ENCODE data around the gene GNS. TPM values are rescaled to one million over a fixed set of nuclear protein-coding genes. Genes with fewer than 3 reads are reported as not detected.

The GNS gene
- total and polyA plus RNA-seq, 2 of the 4 experiments (the other 2 are of a cell fraction): 60.4 to 80.7 TPM

DNA sequence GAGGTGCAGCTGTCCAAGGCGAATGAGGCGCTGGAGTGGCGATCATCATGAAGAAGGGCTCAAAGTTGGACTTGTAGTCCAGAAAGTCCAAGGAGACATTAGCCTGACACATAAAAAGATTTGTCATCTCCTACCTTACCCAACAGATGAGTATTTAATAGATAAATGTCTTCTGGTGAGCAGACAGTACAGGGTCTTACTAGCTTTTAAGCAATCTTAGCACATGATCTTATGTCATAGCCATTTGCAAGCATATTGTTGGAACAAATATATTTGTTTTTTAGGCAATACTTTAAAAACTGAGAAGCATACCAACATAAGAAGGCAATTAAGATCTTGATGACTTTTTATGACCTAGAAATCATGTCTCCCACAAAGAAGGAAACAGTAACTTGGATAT, 16.0 kb downstream of the GNS start:
- Histone ChIP-seq H3K56ac (ENCODE audit: extremely low read depth, insufficient read depth, low read length) (no peak overlapping the region), H3K4me1 (ENCODE audit: control insufficient read depth, insufficient read depth, low read length) (peaks cover 6% of the 10 kb centered on the region), H4K91ac (ENCODE audit: insufficient read depth, low read depth, low read length) (no peak overlapping the region), H4K5ac (ENCODE audit: low read depth, low read length) (no peak overlapping the region), H3K4me3 (ENCODE audit: insufficient read depth, low read depth, low read length) (no peak overlapping the region), H3K79me1 (ENCODE audit: low read depth in 1 of 2, low read length in 2 of 2) (peaks cover 0 to 14% of the 10 kb centered on the region in 2 experiments; a peak in 2 of 4 replicates), H2AK5ac (ENCODE audit: low read depth, low read length) (no peak overlapping the region), H2BK20ac (ENCODE audit: low read depth, low read length) (no peak overlapping the region), H3K9me3 (ENCODE audit: control insufficient read depth, insufficient read depth, low read length) (no peaks in the 10 kb centered on the region), H3K14ac (replicated peaks; ENCODE audit: low read depth, low read length) (no peak overlapping the region), H3K36me3 (ENCODE audit: control insufficient read depth, insufficient read depth, low read length) (peaks cover 29% of the 10 kb centered on the region), H4K8ac (ENCODE audit: low read depth in 2 of 2, low read length in 2 of 2) (no peak overlapping the region), H4K20me1 (ENCODE audit: insufficient read depth, low read length) (no peaks in the 10 kb centered on the region), H3K9ac (ENCODE audit: low read depth, low read length) (no peak overlapping the region), H3K4ac (ENCODE audit: low read depth, low read length) (no peak overlapping the region), H2BK5ac (ENCODE audit: low read depth, low read length, poor library complexity, severe bottlenecking) (no peak overlapping the region), H2BK15ac (ENCODE audit: low read depth, low read length) (no peak overlapping the region), H3K4me2 (ENCODE audit: low read depth, low read length) (no peak overlapping the region), H2AFZ (replicated peaks; ENCODE audit: low read length, poor library complexity) (no peak overlapping the region), H3K23ac (ENCODE audit: low read depth, low read length) (no peak overlapping the region), H2AK9ac (replicated peaks; ENCODE audit: low read depth, low read length, poor library complexity) (no peak overlapping the region), H3K27ac (ENCODE audit: insufficient read depth, low read length) (no peak overlapping the region), H3K27me3 (ENCODE audit: control insufficient read depth, insufficient read depth, low read length) (no peaks in the 10 kb centered on the region), H3K9me1 (ENCODE audit: insufficient read depth, low read length) (peaks cover 2% of the 10 kb centered on the region), H2BK120ac (ENCODE audit: low read depth, low read length) (no peak overlapping the region), H3K18ac (ENCODE audit: low read depth, low read length) (no peak overlapping the region)
- in situ Hi-C loops (cut with MboI; ENCODE audit: low sequenced_read_pairs): no loop called here
- no CpG with 5 or more reads among the region's 3 CpGs for WGBS, 2 experiments (ENCODE audit: extremely low coverage in 2 of 2, insufficient read length in 1 of 2)
- POLR2A ChIA-PET (ENCODE audit: unreplicated experiment): no interaction called here
- CTCF ChIA-PET: interaction anchor here (1.7 kb wide), 1 partner anchor 53 kb away, joined by 4 read pairs; no protein-coding TSS in a partner anchor
- BruUV-seq (replicated peaks): no TSS peak
- DNase-seq (no peak), ATAC-seq (ENCODE audit: low read depth) (no peak)
- intact Hi-C loops (cut with micrococcal nuclease): no loop called here
- no peak for TF ChIP-seq SMC3 (IDR thresholded peaks at IDR 0.05; ENCODE audit: low read depth, low read length)
- no peak for TF ChIP-seq RCOR1 (IDR thresholded peaks at IDR 0.05; ENCODE audit: insufficient replicate concordance, low read length)
- TF ChIP-seq RFX5 (IDR thresholded peaks at IDR 0.05; ENCODE audit: low read depth, low read length): no peak
- TF ChIP-seq NFE2L2 (IDR thresholded peaks at IDR 0.05; ENCODE audit: low read depth, low read length): no peak
- TF ChIP-seq, protein P1, sequence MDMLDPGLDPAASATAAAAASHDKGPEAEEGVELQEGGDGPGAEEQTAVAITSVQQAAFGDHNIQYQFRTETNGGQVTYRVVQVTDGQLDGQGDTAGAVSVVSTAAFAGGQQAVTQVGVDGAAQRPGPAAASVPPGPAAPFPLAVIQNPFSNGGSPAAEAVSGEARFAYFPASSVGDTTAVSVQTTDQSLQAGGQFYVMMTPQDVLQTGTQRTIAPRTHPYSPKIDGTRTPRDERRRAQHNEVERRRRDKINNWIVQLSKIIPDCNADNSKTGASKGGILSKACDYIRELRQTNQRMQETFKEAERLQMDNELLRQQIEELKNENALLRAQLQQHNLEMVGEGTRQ (IDR thresholded peaks at IDR 0.05; ENCODE audit: low read depth, low read length): no peak
- TF ChIP-seq MAFK (IDR thresholded peaks at IDR 0.05; ENCODE audit: low read depth, low read length): no peak
- TF ChIP-seq, protein P2, sequence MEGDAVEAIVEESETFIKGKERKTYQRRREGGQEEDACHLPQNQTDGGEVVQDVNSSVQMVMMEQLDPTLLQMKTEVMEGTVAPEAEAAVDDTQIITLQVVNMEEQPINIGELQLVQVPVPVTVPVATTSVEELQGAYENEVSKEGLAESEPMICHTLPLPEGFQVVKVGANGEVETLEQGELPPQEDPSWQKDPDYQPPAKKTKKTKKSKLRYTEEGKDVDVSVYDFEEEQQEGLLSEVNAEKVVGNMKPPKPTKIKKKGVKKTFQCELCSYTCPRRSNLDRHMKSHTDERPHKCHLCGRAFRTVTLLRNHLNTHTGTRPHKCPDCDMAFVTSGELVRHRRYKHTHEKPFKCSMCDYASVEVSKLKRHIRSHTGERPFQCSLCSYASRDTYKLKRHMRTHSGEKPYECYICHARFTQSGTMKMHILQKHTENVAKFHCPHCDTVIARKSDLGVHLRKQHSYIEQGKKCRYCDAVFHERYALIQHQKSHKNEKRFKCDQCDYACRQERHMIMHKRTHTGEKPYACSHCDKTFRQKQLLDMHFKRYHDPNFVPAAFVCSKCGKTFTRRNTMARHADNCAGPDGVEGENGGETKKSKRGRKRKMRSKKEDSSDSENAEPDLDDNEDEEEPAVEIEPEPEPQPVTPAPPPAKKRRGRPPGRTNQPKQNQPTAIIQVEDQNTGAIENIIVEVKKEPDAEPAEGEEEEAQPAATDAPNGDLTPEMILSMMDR (conservative IDR thresholded peaks at IDR 0.05; ENCODE audit: low read depth, low read length): no peak
- dilution Hi-C loops (cut with HindIII; ENCODE audit: low sequenced_read_pairs, unreplicated experiment): no loop called here

All from IMR-90 (cell line).